NCI-H1092 (cell line): ENCODE data around the gene PCSK2.
A peak's percentile ranks its signal among the peaks of the same experiment; 100 is the strongest.

ENCODE experiments used
- DNase-seq: peaks from one replicate; lab custom pipeline; 2025; lab: John Stamatoyannopoulos, UW

The PCSK2 gene

DNA sequence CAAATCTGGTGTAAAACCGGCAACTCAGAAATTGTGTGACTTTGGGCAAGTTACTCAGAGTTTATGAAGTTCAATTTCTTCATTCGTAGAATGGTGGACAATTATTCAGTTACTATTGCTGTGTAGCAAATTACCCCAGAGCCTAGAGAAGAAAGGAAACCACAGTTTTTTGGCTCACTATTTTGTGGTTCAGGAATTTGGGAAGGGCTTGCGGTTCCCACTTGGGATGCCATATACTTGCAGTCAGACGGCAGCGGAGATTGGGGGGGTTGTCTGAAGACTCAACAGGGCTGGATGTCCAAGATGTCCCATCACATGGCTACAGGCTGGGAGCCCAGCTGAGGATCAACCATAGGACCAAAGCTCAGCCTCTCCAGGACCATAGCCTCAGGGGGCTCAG, 108.1 kb downstream of the PCSK2 start:
- DNase-seq: no peak

DNA sequence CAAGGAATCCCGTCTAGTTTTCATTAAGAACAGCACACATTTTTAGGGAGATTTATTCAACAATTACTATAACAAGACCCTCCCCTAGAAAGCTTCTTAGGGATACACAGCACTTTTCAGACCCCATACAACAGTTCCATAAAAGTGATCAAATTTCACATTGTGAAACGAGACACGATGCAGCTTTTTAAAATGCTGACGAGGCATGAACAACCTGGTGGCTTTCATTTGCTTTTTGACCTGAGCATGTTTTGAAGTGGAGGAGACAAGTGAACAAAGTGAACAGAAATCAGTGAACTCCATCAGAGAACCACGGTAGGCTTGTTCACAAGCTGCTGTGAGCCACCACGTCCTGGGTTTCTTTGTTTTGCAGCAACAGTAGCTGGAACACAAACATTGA, 112.2 kb downstream of the PCSK2 start:
- no peak for DNase-seq

DNA sequence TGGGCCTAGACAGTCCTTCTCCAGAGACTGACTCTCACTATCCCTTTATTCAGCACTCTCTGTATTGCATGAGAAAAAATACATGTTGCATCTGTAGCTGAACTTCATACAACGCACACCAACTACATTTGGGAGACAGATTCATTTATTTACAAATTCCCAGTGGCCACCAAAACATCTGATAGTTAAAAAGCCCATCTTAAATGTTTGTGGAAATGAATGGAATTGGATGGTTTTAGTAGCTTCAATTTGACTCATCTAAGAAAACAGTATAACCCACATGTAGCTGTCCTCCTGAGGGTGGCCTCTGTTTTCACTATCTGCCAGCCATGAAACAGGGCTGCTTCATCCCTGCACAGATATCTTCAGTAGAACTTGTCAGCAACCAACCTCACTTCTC, 116.3 kb downstream of the PCSK2 start:
- no peak for DNase-seq

DNA sequence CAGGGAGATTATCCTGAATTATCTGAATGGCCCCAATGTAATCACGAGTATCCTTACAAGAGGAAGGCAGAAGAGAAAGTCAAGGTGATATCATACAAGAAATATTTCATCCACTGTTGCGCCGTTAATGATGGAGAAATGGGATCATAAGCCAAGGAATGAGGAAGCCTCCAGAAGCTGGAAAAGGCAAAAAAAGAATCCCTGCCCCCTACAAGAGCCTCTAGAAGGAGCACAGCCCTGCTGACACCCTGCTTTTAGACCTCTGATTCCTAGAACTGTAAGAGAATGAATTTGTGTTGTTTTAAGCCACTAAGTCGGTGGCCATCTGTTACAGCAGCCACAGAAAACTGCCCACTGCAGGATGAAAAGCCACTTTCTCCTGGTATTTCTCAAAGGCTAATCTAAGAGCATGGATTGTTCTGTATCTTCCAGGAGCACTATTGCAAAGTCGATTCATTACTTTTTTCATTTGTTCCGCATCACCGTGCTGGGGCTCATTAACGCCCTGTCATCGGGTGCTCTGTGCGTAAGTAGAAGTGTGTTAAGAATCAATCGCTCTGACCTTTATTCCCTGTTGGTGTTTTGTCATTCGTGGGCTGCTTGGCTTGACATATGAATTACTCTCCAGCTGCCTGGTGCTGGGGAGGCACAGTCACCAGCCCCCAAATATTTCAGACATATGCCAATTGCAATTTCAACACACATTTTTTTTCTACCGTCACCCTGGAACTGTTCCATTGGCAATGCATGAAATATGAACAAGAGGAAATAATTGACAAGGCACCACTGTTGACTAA, 117.0 kb downstream of the PCSK2 start:
- no peak for DNase-seq

DNA sequence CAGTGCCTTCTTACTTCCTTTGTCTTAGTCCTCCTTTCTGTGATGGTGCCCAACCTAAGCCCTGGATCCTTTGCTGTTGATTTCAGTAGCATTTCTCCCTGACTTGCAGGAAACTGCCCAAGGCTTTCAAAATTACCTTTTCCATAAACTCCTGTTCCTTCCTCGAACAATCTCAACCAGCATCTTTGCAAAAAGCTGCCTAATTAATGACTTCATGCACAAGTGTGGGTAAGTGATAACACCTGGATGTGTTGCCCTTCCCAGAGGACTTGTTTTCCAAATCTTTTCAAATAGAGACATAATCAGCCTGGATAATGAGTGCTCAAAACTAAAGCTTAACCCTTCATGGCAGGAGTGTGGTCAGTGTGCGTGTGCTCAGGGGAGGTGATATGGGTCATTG, 118.0 kb downstream of the PCSK2 start:
- DNase-seq: no peak

DNA sequence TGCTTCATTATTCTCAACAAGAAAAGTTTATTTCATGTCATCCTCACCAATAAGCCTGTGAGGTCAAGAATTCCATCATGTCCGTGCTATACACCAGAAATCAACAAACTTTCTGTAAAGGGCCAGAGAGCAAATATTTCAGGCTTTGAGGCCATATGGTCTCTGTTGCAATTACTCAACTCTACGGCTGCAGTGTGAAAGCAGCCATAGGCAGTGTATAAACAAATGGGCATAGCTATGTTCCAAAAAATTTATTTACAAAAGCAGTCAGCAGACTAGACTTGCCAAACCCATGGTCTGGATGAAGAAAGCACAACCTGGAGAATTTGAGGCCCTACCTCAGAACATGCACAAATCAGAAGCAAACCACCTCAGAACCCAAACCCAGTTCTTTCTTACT, 118.5 kb downstream of the PCSK2 start:
- no peak for DNase-seq

DNA sequence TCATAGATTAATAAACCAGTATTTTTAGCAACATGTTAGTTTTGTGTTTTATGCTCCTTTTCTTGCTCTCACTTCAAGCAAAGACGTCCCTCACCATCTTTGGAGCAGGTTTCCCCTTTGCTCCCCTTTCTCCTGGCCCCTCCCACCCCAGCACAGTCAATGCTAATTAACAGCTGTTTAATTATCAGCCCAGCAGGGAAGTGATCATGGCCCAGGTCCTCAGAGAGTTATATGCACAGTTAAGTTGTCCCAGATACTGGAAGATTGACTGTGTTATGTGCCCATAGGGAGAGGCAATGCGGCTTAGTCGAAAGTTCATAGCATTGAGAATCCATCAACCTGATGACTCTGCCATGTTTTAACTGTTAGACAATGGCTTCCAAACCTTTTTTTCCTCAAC, 123.5 kb downstream of the PCSK2 start:
- DNase-seq: no peak

DNA sequence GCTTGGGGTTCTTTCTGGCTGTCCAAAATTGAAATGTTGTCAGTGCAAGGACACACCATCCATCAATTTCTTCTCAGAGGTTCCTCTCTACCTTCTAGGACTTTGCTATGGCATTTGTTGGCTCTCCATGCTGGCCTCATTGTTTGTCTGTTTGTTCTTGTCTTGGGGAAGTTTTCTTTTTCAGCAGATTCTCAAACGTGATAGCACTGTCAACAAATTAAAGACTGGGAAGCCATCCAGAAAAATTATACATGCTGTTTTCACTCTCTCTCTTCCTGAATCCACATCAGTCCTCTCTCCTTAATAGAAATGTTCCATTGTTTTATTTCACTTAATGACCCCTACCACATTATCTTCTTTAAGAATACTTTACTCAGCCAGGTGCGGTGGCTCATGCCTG, 130.4 kb downstream of the PCSK2 start:
- DNase-seq: peak; percentile 8

DNA sequence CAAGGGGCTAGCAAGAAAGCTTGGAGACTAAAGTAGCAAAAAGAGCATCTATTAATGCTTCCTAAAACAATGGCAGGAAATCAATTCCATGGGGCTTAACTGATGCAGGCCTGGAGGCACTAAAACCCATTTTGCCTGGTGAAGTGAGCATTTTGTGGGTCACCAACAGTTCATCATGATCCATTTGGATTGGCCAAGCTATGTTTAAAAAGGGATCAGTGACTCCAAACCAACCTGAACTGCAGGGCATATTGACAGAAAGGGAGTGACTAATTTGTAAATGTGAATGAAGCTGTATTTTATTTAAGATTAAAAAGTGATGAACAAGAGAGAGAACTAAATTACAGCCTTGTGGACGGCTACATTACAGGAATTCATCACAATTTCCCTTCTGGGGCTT, 132.0 kb downstream of the PCSK2 start:
- no peak for DNase-seq

DNA sequence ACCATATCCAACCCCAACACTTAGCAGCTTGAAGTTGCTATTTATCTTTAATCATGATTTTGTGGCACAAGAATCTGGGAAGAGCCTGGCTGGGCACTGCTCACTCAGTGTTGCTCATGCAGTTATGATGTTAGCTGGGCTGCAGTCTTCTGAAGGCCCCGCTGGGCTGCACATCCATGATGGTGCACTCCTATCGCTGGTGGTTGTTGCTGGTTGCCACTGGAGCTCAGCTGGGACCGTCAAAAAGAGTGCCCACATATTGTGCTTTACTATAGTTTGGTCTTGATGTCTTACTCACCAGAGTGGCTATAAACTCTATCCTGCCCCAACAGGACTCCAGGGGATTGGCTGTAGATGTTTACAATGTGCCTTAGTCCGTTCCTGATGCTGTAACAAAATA, 137.8 kb downstream of the PCSK2 start:
- DNase-seq: no peak

DNA sequence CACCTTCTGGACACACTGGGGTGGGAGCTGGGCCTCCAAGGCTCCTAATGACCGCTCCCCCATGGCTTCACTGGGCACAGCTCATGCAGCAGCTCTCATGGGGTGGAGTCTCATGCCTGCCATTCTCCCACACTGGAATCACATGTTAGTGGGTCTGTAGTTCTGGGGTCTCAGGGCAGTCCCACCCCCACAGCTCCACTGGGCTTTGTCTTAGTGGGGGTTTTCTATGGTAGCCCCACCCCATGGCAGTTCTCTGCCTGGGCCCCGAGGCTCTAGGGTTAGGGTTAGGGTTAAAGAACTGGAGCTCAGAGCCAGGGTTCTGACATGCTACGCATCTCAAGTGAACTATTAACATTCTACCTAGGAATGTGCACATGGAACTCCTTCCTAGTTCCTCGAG, 139.0 kb downstream of the PCSK2 start:
- DNase-seq: no peak

DNA sequence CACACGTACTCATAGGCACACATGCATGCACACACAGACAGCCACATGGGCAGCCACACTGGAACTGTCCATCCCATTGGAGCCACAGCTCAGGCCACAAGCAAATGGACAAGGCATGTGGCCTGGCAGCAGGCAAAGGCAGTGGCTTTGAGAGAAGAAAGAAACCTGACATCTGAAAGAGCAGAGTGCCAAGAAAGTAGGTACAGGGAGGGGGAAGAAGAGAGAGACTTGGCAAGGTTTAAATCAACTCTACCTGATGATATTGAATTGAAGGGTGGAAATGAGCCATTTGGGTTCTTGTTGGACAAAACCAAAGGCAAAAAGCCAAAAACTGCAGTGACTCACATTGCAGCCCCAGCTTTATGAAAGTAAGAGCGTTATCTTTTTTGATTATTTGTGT, 142.7 kb downstream of the PCSK2 start:
- peak; percentile 35 for DNase-seq

DNA sequence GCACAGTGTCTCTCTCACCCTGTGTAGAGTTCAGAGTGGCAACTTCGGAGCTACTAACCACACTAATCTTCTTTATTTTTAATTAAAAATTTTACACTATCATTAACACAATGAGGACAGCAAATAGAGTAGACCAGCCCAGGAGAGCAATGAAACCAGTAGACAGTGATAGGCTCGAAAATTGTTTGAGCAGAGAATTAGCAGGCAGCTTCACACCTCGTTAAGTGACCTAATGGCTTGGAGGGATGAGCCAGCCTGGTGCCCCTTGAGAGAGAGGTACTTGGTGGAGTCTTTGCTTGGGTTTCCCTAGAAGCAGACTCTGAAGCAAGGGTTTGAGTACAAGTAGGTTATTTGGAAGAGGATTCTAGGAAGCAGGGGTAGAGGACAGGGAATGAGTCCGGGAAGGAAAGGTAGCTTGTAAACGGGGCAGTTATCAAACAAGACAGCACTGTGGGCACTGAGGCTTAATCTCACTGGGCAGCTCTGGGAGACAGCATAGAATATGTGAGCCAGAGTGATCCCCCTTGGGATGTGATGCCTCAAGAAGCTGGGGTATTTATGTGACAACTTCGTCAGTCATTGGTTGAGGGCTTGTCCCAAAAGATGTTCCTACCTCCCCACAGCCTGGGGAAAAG, 146.1 kb downstream of the PCSK2 start:
- no peak for DNase-seq

DNA sequence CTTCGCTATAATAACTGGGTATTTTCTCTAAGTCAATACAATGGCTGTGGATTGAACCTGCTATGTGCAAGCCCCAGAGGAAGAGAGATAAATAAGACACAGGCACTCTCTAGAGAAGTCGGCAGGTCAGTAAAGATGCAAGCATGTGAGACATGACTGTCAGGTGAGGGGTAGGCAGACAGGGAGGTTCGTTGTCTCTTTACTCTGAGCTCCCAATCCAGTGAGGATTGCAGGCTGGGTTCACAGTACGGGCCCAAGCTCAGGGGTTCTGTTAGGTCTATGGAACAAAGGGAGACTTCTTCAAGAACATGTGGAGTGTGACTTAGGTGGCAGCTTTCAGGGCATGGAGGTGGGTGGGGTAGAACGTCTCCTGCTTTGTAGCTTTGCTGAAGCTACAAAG, 147.2 kb downstream of the PCSK2 start:
- no peak for DNase-seq

DNA sequence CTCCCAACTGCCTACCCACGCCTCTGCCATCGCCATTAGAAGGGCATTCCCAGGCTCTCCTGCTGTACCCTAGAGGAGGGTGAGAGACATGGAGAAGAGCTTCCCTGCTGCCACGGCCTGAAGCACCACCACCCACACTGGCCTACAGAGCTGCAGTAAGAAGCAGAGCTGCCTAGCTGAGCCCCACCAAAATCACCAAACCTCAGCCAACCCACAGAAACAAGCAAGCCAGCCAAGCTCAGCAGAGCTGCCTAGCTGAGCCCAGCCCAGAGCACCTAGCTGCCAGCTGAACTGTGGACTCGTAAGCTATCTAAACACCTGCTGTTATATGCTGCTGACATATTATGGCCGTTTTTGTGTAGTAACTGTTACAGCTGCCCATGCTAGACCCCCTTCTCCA, 149.2 kb downstream of the PCSK2 start:
- DNase-seq: no peak

DNA sequence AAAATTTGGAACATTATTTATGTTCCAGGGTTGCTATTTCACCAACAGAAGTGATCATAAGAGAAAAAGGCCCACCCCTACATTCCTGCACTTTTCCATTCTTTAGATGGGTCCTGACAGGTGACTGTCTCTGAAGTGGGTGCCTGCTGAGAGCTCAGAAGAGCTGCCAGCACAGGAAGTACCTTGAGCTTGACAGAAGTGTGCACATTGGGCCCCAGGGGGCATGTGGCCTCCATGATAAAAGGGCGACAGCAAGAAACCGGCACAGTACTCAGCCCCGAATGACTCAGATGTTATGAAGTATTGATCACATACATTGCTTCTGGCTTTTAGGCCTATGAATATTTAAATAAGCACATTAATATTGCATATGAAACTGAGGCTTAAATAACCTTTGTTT, 150.4 kb downstream of the PCSK2 start:
- DNase-seq: no peak

DNA sequence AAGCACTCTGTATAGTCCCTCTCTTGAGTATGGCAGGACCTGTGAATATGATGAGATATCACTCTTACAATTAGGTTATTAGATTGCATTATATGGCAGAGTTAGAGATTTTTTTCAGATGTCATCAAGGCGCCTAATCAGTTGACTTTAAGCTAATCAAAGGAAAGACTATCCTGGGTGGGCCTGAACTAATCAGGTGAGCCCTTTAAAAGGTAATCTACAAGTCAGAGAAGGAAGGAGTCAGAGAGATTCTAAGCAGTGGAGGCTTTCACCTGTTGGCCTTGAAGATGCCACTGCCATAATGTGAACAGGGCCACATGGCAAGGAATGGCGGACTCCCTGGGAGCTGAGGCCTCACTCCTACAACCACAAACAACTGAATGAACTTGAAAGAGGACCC, 152.8 kb downstream of the PCSK2 start:
- no peak for DNase-seq

DNA sequence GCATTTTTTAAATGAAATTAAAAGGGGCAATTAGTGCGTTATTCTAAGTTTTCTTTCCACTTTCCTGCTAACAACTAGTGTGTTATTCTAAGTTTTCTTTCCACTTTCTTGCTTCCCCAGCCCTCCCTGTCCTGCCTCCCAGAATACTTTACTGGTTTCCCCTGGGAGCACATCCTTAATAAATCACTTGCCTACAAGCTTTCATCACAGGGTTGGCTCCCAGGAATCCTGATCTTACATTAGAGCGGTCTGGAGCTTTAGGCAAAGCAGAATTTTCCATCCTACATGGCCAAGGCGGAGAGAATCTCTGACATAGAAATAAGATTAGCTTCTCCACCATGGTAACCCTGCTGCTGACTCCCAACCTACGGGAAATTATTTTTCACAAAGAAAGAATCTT, 154.0 kb downstream of the PCSK2 start:
- DNase-seq: no peak

DNA sequence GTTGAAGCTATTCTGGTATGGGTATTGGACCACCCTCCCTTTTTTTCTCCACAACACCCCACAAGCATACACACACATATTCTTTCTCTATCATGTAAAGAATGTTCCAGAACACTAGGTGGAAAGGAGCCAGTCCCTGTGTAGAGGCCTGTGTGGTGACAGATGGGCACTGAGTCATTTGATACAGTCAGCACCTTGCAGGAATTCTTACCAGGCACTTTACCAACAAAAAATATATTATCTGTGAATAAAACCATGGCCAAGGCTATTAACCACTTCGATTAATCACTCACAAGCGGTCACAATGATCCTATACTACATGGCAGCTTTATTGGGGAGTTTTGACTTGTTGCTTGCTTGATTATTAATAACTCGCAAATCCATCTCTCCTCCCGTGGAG, 154.9 kb downstream of the PCSK2 start:
- DNase-seq: no peak

DNA sequence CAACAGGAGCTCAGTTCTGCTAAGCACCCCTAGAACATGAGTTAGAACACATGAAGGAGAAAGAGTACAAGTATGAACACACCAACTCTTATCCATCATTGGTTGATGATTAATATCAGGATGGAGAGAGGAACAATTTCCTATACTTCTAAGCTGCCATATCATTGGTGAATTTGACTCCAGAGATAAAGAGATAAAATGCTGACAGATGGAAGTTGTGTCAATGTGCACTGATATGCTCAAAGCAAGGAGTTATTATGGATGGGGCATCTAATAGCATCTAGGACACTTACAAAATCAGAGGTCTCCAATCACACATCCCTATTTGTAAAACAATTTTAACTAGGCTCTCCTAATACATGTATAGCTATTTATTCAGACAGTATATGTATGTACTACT, 159.0 kb downstream of the PCSK2 start:
- no peak for DNase-seq

DNA sequence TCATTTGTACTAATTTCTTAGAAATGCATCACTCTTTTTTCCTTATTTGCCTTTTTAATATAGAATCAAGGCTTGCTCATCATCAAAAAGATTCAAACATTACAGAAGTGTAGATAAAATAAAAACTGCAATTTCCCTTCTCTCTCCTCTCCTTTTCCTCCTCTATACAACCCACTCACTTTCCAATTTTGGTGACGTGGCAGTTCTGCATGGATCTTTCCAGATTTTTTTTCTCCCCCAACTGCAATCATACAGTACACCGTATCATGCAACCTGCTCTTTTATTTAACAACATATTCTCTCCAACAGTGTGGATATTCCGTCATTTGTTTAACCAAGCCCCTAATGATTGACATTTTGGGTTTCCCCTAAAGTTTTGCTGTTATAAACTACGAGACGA, 163.8 kb downstream of the PCSK2 start:
- no peak for DNase-seq

DNA sequence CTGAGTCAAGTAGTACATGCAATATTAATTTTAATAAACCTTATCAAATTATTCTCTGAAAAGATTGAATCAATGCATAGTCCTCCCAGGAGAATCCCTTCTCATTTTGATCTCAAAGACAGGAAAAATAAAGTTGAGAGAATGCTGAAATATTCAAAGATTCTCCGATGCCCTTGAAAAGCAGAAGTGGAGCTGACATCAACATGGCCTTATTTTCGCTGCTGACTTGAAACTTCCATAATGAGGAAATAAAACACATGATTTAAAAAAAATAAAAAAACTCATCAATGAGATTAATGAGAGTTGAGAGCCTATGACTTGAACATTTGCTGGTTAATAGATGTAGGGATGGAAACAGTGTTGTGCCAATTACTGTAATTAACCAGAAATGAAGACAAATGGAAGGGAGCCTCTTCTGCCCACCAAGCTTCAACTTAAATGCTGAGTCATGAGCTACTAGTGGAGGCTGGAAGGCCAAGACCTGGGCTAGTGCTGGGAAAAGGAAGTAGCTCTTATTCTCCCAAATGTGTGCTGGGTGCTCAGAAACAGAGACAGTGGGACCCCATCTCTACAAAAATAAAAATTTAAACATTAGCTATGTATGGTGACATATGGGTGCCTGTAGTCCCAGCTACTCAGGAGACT, 164.4 kb downstream of the PCSK2 start:
- DNase-seq: no peak

DNA sequence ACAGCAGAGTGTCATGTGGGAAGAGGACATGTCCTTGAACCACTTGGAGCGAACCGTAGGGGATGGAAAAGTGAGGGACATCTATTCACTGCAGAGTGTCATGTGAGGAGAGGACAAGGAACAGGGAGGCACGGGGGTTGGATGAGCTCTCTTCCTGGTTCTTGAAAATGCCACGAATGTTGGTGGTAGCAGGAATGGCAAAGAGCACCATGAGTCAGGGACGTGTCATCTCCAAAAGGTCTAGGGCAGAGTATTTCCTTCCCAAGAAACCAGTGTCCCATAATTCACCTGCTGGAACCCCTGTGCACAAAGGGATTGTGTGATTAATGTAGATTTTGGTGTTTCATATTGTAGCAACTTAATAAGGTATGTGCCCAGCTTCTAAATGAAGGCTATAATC, 167.6 kb downstream of the PCSK2 start:
- DNase-seq: no peak

DNA sequence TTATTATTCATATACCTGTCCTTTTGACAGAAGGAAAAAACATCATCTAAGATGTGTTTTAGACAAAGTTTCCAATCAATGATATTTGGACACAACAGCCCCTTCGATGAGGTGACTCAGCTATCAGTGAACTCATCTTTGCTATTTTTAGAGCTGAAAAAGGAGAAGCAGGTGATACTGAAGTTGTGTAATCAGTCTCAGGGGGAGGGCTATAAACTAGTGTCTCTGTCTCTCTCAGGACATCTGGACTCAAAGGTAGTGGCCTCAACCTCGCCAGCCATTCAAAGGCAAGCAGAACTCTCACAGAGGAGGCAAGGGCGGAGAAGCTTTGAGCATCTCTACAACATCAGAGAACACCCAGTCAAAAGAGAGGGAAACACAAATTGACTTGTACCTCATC, 168.9 kb downstream of the PCSK2 start:
- no peak for DNase-seq
